B cell (primary cell): ENCODE data around the gene GRIA3. TPM values are rescaled to one million over a fixed set of nuclear protein-coding genes. Genes with fewer than 3 reads are reported as not detected.
A peak's percentile ranks its signal among the peaks of the same experiment; 100 is the strongest.

Source experiments
- ATAC-seq: fragments of 200-7000 bp; cut with Tn5 transposase; one replicate; pipeline ENCODE4 v1.10.0; 2021; ENCODE audit warnings: low read depth, mild to moderate bottlenecking, moderate number of reproducible peaks, moderate library complexity
- CTCF ChIA-PET: fragments of 350-600 bp; sonication (Branson Sonifier 250); formaldehyde crosslinking; loops from one replicate; lab custom pipeline; 2021; ENCODE audit warnings: antibody characterized with exemption, inconsistent platforms; lab: Charles Lee
- POLR2A ChIA-PET: fragments of 350-600 bp; sonication (Branson Sonifier 250); formaldehyde crosslinking; loops from one replicate; lab custom pipeline; 2021; ENCODE audit warnings: antibody characterized with exemption; lab: Charles Lee
- DNase-seq: peaks from one replicate; pipeline ENCODE4 v3.0.0; 2013
- H2AFZ ChIP-seq: 2 replicates; pipeline ENCODE4 v1.6.1; 2012; ENCODE audit warnings: mild to moderate bottlenecking, low read depth, low read length; ENCODE audit not compliant: insufficient read depth, poor library complexity, severe bottlenecking
- H3K27ac ChIP-seq, 2 donors: 1 replicate in 1 of 2; 2 replicates in 1 of 2; pipeline ENCODE4 v1.5.1; 2012 to 2013; ENCODE audit warnings: low read length in 2 of 2, mild to moderate bottlenecking in 2 of 2, moderate library complexity in 1 of 2
- H3K27me3 ChIP-seq, 4 experiments: fragments of 200-600 bp in 1 of 4; sonication (generic) in 1 of 4; replicated peaks in 1 of 4; 1 replicate in 2 of 4; 2 replicates in 2 of 4; pipeline versions ENCODE4 v1.6.1 to v1.7.0; 2013 to 2016; ENCODE audit warnings: low read length in 3 of 4, mild to moderate bottlenecking in 2 of 4, mixed read lengths in 1 of 4, moderate library complexity in 1 of 4; ENCODE audit not compliant: insufficient read depth in 4 of 4, control insufficient read depth in 3 of 4; ENCODE audit errors: control extremely low read depth in 1 of 4
- H3K36me3 ChIP-seq, 2 experiments: replicated peaks in 1 of 2; 1 replicate in 1 of 2; 2 replicates in 1 of 2; pipeline versions ENCODE4 v1.6.1 to v1.7.1; 2013; ENCODE audit warnings: low read length in 1 of 2; ENCODE audit not compliant: insufficient read depth in 2 of 2, control insufficient read depth in 1 of 2; ENCODE audit errors: control extremely low read depth in 1 of 2, extremely low read depth in 1 of 2
- H3K4me1 ChIP-seq, 2 donors: fragments of 200-600 bp in 1 of 2; sonication (generic) in 1 of 2; 1 replicate in 1 of 2; 2 replicates in 1 of 2; pipeline versions ENCODE4 v1.5.1 to v1.6.1; 2013 to 2017; ENCODE audit warnings: low read length in 2 of 2; ENCODE audit not compliant: control insufficient read depth in 2 of 2, insufficient read depth in 2 of 2
- H3K4me2 ChIP-seq: replicated peaks from 2 replicates; pipeline ENCODE3; 2012; ENCODE audit warnings: mild to moderate bottlenecking, low read depth, low read length; ENCODE audit not compliant: poor library complexity, severe bottlenecking
- H3K4me3 ChIP-seq, 5 experiments: fragments of 200-600 bp in 1 of 5; sonication (generic) in 1 of 5; 1 replicate in 3 of 5; 2 replicates in 2 of 5; pipeline versions ENCODE4 v1.5.1 to v1.7.0; 2011 to 2016; ENCODE audit warnings: low read length in 4 of 5, mild to moderate bottlenecking in 4 of 5, low read depth in 2 of 5, control low read depth in 1 of 5, moderate library complexity in 1 of 5; ENCODE audit not compliant: insufficient read depth in 1 of 5; ENCODE audit errors: control extremely low read depth in 1 of 5, extremely low read depth in 1 of 5
- H3K79me2 ChIP-seq: fragments of 200-600 bp; sonication (generic); one replicate; pipeline ENCODE4 v1.6.0; 2016; ENCODE audit warnings: low read length; ENCODE audit not compliant: control insufficient read depth, insufficient read depth
- H3K9ac ChIP-seq: fragments of 200-600 bp; sonication (generic); 2 replicates; pipeline ENCODE4 v1.6.1; 2017; ENCODE audit warnings: mild to moderate bottlenecking, low read length, moderate library complexity
- H3K9me3 ChIP-seq, 3 donors: one replicate each; pipeline versions ENCODE4 v1.6.1 to v1.7.1; 2013; ENCODE audit warnings: low read length in 2 of 3; ENCODE audit not compliant: control insufficient read depth in 2 of 3, insufficient read depth in 1 of 3; ENCODE audit errors: control extremely low read depth in 1 of 3
- H4K20me1 ChIP-seq: 2 replicates; pipeline ENCODE4 v1.6.0; 2012; ENCODE audit warnings: mild to moderate bottlenecking, low read length; ENCODE audit not compliant: insufficient read depth, control insufficient read depth, poor library complexity, severe bottlenecking
- H3K27ac Mint-ChIP-seq: one replicate; pipeline ENCODE4 v1.8.0; 2021; ENCODE audit warnings: mixed read lengths
- H3K27me3 Mint-ChIP-seq: one replicate; pipeline ENCODE4 v1.8.0; 2021; ENCODE audit warnings: mixed read lengths
- H3K4me1 Mint-ChIP-seq: one replicate; pipeline ENCODE4 v1.8.0; 2021; ENCODE audit warnings: mixed read lengths
- H3K4me3 Mint-ChIP-seq: one replicate; pipeline ENCODE4 v1.8.0; 2021; ENCODE audit warnings: mixed read lengths
- H3K9me3 Mint-ChIP-seq: one replicate; pipeline ENCODE4 v1.8.0; 2022; ENCODE audit warnings: mixed read lengths; ENCODE audit not compliant: insufficient read depth
- CTCF ChIP-seq: fragments of 200-600 bp; IDR thresholded peaks from one replicate; pipeline ENCODE4 v1.8.0; 2022; ENCODE audit warnings: antibody characterized with exemption, mild to moderate bottlenecking
- EZH2 ChIP-seq: IDR thresholded peaks from 2 replicates; pipeline ENCODE4 v1.6.1; 2012; ENCODE audit warnings: borderline replicate concordance, low read depth, mild to moderate bottlenecking, moderate library complexity, low read length; ENCODE audit not compliant: insufficient read depth, poor library complexity, severe bottlenecking
- WGBS: methylation state at CpG from one replicate; pipeline ENCODE4 v1.1.5; 2013; ENCODE audit warnings: missing lambda C conversion rate; ENCODE audit not compliant: insufficient coverage; 5-methylcytosine and 5-hydroxymethylcytosine counted together
- intact Hi-C: fragments of 100-400 bp; cut with micrococcal nuclease; formaldehyde crosslinking; loops from one replicate; pipeline ENCODE4 v1.10.0; 2022
- polyA minus RNA-seq: library from RNA; depleted of rRNA, polyadenylated mRNA; stranded (reverse); fragments of >200 nt; gene quantifications from 2 replicates; pipeline ENCODE4 v1.2.3, GENCODE V29; 2012
- polyA plus RNA-seq: library from polyadenylated mRNA; depleted of rRNA; stranded (reverse); fragments of >200 nt; gene quantifications from 2 replicates; pipeline ENCODE4 v1.2.3, GENCODE V29; 2012
- total RNA-seq, 2 donors: library from RNA; stranded (reverse); fragments of 120-200 nt in 1 of 2; gene quantifications; 1 replicate in 1 of 2; 2 replicates in 1 of 2; pipeline versions ENCODE4 v1.2.3 to v1.2.4, GENCODE V29; 2013 to 2022

Gene GRIA3
- total RNA-seq, result not detected in 2 replicates
- total RNA-seq (2013), result 0.12 TPM
- not detected in 2 replicates for polyA plus RNA-seq
- polyA minus RNA-seq, result not detected in 2 replicates

GRCh38 chrX:123184219-123184865, at the start of gene GRIA3:
Gene GRIA3 (plus strand): TSS chrX:123184278. CDS start chrX:123184536, 258 bp downstream.
- DNase-seq, result no peak
- no peaks in the 10 kb centered on the region for H3K9me3 ChIP-seq
- peak within 1 kb of the TSS; percentile 36 for H3K4me2 ChIP-seq
- no peaks in the 10 kb centered on the region for H3K4me1 ChIP-seq
- H2AFZ ChIP-seq, result peak within 1 kb of the TSS; percentile 39
- no peaks in the 10 kb centered on the region for H4K20me1 ChIP-seq
- no peak within 1 kb of the TSS for H3K27ac ChIP-seq
- H3K27me3 ChIP-seq, result peaks cover 0 to 25% (median 0%) of the 10 kb centered on the region in 4 experiments
- H3K36me3 ChIP-seq, result no peaks in the 10 kb centered on the region
- intact Hi-C loops, result no loop called here
- WGBS, result 23% methylated on average over 5 of the region's 33 CpGs
- ATAC-seq, result no peak
- Mint-ChIP-seq H3K4me3 (peak within 1 kb of the TSS; percentile 47), H3K9me3 (no peaks in the 10 kb centered on the region), H3K4me1 (peaks cover 7% of the 10 kb centered on the region), H3K27me3 (peaks cover 26% of the 10 kb centered on the region), H3K27ac (no peak within 1 kb of the TSS)
- no peak for TF ChIP-seq EZH2
- TF ChIP-seq CTCF, result no peak
- POLR2A ChIA-PET, result no interaction called here
- H3K4me3 ChIP-seq, result peak within 1 kb of the TSS in 1 of 5 experiments; percentile 12
- H3K79me2 ChIP-seq, result no peaks in the 10 kb centered on the region
- H3K9ac ChIP-seq, result no peak within 1 kb of the TSS
- CTCF ChIA-PET, result no interaction called here

- no peaks in the 10 kb centered on the region for H3K4me1 Mint-ChIP-seq
- H3K27me3 Mint-ChIP-seq, result no peaks in the 10 kb centered on the region
- Histone ChIP-seq H3K27me3 (no peaks in the 10 kb centered on the region), H3K27ac (no peak overlapping the region), H3K4me3 (no peak overlapping the region), H3K9me3 (no peaks in the 10 kb centered on the region), H3K36me3 (no peaks in the 10 kb centered on the region), H2AFZ (no peak overlapping the region), H3K79me2 (no peaks in the 10 kb centered on the region), H4K20me1 (no peaks in the 10 kb centered on the region), H3K9ac (no peak overlapping the region), H3K4me1 (no peaks in the 10 kb centered on the region), H3K4me2 (no peak overlapping the region)
- WGBS, result no CpG with 5 or more reads among the region's 1 CpG
- intact Hi-C loops, result no loop called here
- ChIA-PET POLR2A (no interaction called here), CTCF (no interaction called here)
- H3K27ac Mint-ChIP-seq, result no peak overlapping the region
- TF ChIP-seq CTCF, result no peak
- TF ChIP-seq EZH2, result no peak
- H3K9me3 Mint-ChIP-seq, result peaks cover 3% of the 10 kb centered on the region
- H3K4me3 Mint-ChIP-seq, result no peak overlapping the region
- ATAC-seq (no peak), DNase-seq (no peak)
These were observed 45.6 kb upstream of the GRIA3 start for GRCh38 chrX:123138473-123138872.
